Neural cell (in vitro differentiated cells): Measurements from ENCODE around the gene MCC. TPM values are rescaled to one million over a fixed set of nuclear protein-coding genes. Genes with fewer than 3 reads are reported as not detected.

Experiments used
- H2AFZ ChIP-seq: fragments of 200-600, 300-800 bp; sonication (generic), shearing (Covaris generic); 2 replicates; pipeline ENCODE4 v1.6.0; 2014; ENCODE audit warnings: low read depth, mild to moderate bottlenecking, antibody characterized with exemption, low read length, moderate library complexity
- H3F3A ChIP-seq: fragments of 200-600 bp; shearing (Covaris generic); 2 replicates; pipeline ENCODE4 v1.6.1; 2016; ENCODE audit warnings: mild to moderate bottlenecking, moderate library complexity, mixed read lengths, antibody characterized with exemption, low read length; ENCODE audit not compliant: insufficient read depth, poor library complexity, severe bottlenecking
- H3K27ac ChIP-seq: fragments of 200-600, 300-800 bp; sonication (generic), shearing (Covaris generic); 2 replicates; pipeline ENCODE4 v1.5.1; 2014; ENCODE audit warnings: mild to moderate bottlenecking, low read length, moderate library complexity
- H3K27me3 ChIP-seq: fragments of 300-800, 200-600 bp; sonication (generic), shearing (Covaris generic); 2 replicates; pipeline ENCODE4 v1.6.0; 2014; ENCODE audit warnings: mild to moderate bottlenecking, low read depth, low read length, moderate library complexity; ENCODE audit not compliant: insufficient read depth
- H3K36me3 ChIP-seq: fragments of 300-800, 200-600 bp; sonication (generic), shearing (Covaris generic); 2 replicates; pipeline ENCODE4 v1.5.1; 2014; ENCODE audit warnings: mild to moderate bottlenecking, antibody characterized with exemption, low read length, moderate library complexity; ENCODE audit not compliant: insufficient read depth
- H3K4me2 ChIP-seq: fragments of 300-800, 200-600 bp; sonication (generic), shearing (Covaris generic); 2 replicates; pipeline ENCODE4 v1.6.0; 2014; ENCODE audit warnings: mild to moderate bottlenecking, low read length
- H3K4me3 ChIP-seq: fragments of 300-800, 200-600 bp; sonication (generic), shearing (Covaris generic); 2 replicates; pipeline ENCODE4 v1.5.1; 2014; ENCODE audit warnings: mild to moderate bottlenecking, low read length, moderate library complexity
- H3K79me2 ChIP-seq: fragments of 200-600 bp; shearing (Covaris generic); replicated peaks from 2 replicates; pipeline ENCODE4 v1.6.0; 2014; ENCODE audit warnings: mild to moderate bottlenecking, low read length, moderate library complexity; ENCODE audit not compliant: insufficient read depth
- H3K9ac ChIP-seq: fragments of 300-800, 200-600 bp; sonication (generic), shearing (Covaris generic); 2 replicates; pipeline ENCODE4 v1.6.1; 2016; ENCODE audit warnings: mild to moderate bottlenecking, low read length, mixed read lengths
- H3K9me2 ChIP-seq: fragments of 200-600 bp; shearing (Covaris generic); 2 replicates; pipeline ENCODE4 v1.6.1; 2016; ENCODE audit warnings: mild to moderate bottlenecking, low read length, mixed read lengths; ENCODE audit not compliant: insufficient read depth
- H3K9me3 ChIP-seq: fragments of 200-600, 300-800 bp; sonication (generic), shearing (Covaris generic); 2 replicates; pipeline ENCODE4 v1.6.1; 2016; ENCODE audit warnings: mild to moderate bottlenecking, mixed run types, low read length, moderate library complexity, mixed read lengths
- H4K20me1 ChIP-seq: fragments of 200-600 bp; shearing (Covaris generic); 2 replicates; pipeline ENCODE4 v1.6.1; 2016; ENCODE audit warnings: mild to moderate bottlenecking, mixed run types; ENCODE audit not compliant: insufficient read depth
- EP300 ChIP-seq: fragments of 450-650 bp; conservative IDR thresholded peaks from 2 replicates; pipeline ENCODE4 v1.6.1; 2014; ENCODE audit warnings: antibody characterized with exemption, mild to moderate bottlenecking, moderate library complexity; ENCODE audit not compliant: poor library complexity, severe bottlenecking
- EZH2 ChIP-seq: fragments of 200-600, 300-800 bp; shearing (Covaris generic), sonication (generic); IDR thresholded peaks from 2 replicates; pipeline ENCODE4 v1.6.1; 2014; ENCODE audit warnings: antibody characterized with exemption, low read length, borderline replicate concordance, mild to moderate bottlenecking; ENCODE audit not compliant: insufficient read depth, poor library complexity, severe bottlenecking
- MXI1 ChIP-seq: fragments of 450-650 bp; conservative IDR thresholded peaks from 2 replicates; pipeline ENCODE4 v1.6.1; 2014; ENCODE audit warnings: antibody characterized with exemption, mild to moderate bottlenecking; ENCODE audit not compliant: poor library complexity, severe bottlenecking
- POLR2AphosphoS5 ChIP-seq: IDR thresholded peaks from 2 replicates; pipeline ENCODE4 v1.6.1; 2012
- RAD21 ChIP-seq: fragments of 450-650 bp; conservative IDR thresholded peaks from 2 replicates; pipeline ENCODE4 v1.6.1; 2014; ENCODE audit warnings: antibody characterized with exemption, mild to moderate bottlenecking, moderate library complexity
- SMC3 ChIP-seq: fragments of 450-650 bp; conservative IDR thresholded peaks from 2 replicates; pipeline ENCODE4 v1.6.1; 2014; ENCODE audit warnings: antibody characterized with exemption, mild to moderate bottlenecking, moderate library complexity; ENCODE audit not compliant: poor library complexity
- TAF1 ChIP-seq: IDR thresholded peaks from 2 replicates; pipeline ENCODE4 v1.6.1; 2012; ENCODE audit warnings: low read depth
- polyA plus RNA-seq: library from polyadenylated mRNA; depleted of rRNA; stranded (reverse); fragments of >200 nt; gene quantifications from 2 replicates; pipeline ENCODE4 v1.2.3, GENCODE V29; 2014
- TF ChIP-seq, protein P1 (sequence below): fragments of 450-650 bp; IDR thresholded peaks from 2 replicates; pipeline ENCODE4 v1.5.1; 2014; ENCODE audit warnings: antibody characterized with exemption, mild to moderate bottlenecking, moderate library complexity; ENCODE audit not compliant: poor library complexity, severe bottlenecking
- TF ChIP-seq, protein P2 (sequence below): IDR thresholded peaks from 2 replicates; pipeline ENCODE4 v1.6.1; 2012; ENCODE audit warnings: borderline replicate concordance

Gene MCC
- polyA plus RNA-seq, 1 donor from 2014 or later = 2.2 TPM

DNA sequence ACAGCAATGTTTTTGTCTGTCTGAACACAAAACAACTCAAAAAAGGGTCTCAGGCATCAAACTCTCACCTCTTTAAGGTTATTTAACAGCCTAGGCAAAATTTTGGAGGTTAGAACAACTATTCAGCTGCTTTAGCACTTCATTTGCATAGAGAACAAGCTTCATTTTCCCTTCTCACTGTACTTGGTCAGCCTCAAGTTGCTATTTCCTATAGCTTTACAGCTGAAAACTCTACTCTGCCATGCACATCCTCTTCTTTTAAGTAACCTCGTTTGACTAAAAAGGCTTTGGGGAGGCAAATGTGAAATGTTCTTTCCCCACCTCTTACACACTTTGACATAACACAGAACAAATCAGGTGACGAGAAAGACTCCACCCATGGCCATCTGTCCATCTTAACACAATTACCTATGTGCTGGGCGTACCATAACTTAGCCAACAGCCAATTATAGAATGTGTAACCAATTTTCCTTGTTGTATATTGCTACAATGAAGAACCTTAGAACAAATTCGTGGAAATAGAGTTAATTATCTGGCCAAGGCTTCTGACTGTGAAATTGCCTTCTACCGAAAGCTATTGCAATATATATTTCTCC lies 315.9 kb downstream of the MCC start:
- Histone ChIP-seq H4K20me1 (no peaks in the 10 kb centered on the region), H3K9me3 (no peaks in the 10 kb centered on the region), H3K79me2 (no peaks in the 10 kb centered on the region), H3K4me3 (no peak overlapping the region), H3K27me3 (no peaks in the 10 kb centered on the region), H2AFZ (no peak overlapping the region), H3K27ac (no peak overlapping the region), H3K36me3 (no peaks in the 10 kb centered on the region), H3K9me2 (no peaks in the 10 kb centered on the region), H3K9ac (no peak overlapping the region), H3K4me2 (no peak overlapping the region), H3F3A (no peaks in the 10 kb centered on the region)
- TF ChIP-seq EZH2 = no peak
- TF ChIP-seq MXI1 = no peak
- no peak for TF ChIP-seq TAF1
- TF ChIP-seq, protein P1, sequence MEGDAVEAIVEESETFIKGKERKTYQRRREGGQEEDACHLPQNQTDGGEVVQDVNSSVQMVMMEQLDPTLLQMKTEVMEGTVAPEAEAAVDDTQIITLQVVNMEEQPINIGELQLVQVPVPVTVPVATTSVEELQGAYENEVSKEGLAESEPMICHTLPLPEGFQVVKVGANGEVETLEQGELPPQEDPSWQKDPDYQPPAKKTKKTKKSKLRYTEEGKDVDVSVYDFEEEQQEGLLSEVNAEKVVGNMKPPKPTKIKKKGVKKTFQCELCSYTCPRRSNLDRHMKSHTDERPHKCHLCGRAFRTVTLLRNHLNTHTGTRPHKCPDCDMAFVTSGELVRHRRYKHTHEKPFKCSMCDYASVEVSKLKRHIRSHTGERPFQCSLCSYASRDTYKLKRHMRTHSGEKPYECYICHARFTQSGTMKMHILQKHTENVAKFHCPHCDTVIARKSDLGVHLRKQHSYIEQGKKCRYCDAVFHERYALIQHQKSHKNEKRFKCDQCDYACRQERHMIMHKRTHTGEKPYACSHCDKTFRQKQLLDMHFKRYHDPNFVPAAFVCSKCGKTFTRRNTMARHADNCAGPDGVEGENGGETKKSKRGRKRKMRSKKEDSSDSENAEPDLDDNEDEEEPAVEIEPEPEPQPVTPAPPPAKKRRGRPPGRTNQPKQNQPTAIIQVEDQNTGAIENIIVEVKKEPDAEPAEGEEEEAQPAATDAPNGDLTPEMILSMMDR = no peak
- TF ChIP-seq RAD21 = no peak
- TF ChIP-seq SMC3 = no peak
- TF ChIP-seq EP300 = no peak
- no peak for TF ChIP-seq POLR2AphosphoS5
- TF ChIP-seq, protein P2, sequence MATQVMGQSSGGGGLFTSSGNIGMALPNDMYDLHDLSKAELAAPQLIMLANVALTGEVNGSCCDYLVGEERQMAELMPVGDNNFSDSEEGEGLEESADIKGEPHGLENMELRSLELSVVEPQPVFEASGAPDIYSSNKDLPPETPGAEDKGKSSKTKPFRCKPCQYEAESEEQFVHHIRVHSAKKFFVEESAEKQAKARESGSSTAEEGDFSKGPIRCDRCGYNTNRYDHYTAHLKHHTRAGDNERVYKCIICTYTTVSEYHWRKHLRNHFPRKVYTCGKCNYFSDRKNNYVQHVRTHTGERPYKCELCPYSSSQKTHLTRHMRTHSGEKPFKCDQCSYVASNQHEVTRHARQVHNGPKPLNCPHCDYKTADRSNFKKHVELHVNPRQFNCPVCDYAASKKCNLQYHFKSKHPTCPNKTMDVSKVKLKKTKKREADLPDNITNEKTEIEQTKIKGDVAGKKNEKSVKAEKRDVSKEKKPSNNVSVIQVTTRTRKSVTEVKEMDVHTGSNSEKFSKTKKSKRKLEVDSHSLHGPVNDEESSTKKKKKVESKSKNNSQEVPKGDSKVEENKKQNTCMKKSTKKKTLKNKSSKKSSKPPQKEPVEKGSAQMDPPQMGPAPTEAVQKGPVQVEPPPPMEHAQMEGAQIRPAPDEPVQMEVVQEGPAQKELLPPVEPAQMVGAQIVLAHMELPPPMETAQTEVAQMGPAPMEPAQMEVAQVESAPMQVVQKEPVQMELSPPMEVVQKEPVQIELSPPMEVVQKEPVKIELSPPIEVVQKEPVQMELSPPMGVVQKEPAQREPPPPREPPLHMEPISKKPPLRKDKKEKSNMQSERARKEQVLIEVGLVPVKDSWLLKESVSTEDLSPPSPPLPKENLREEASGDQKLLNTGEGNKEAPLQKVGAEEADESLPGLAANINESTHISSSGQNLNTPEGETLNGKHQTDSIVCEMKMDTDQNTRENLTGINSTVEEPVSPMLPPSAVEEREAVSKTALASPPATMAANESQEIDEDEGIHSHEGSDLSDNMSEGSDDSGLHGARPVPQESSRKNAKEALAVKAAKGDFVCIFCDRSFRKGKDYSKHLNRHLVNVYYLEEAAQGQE = no peak

DNA sequence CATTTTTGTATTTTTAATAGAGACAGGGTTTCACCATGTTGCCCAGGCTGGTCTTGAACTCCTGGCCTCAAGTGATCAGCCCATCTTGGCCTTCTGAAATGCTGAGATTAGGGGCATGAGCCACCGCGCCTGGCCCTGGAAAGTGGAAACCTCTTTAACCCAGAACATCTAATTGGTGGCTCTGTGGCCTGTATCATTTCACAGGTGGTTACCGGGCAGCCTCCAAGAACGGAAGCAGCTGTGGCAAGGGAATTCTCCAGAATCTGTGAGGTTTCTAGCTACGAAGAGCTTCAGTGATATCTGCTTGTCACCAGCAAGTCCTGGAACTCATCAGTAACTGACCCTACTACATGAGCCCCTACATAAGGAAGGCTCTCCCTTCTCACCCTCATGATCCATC lies 316.7 kb downstream of the MCC start:
- no peaks in the 10 kb centered on the region for H3K27me3 ChIP-seq
- H2AFZ ChIP-seq = no peak overlapping the region
- no peak overlapping the region for H3K27ac ChIP-seq
- no peak overlapping the region for H3K4me2 ChIP-seq
- H3K79me2 ChIP-seq = no peaks in the 10 kb centered on the region
- no peaks in the 10 kb centered on the region for H4K20me1 ChIP-seq
- TF ChIP-seq RAD21 (no peak), EZH2 (no peak), POLR2AphosphoS5 (no peak), TAF1 (no peak), MXI1 (no peak), SMC3 (no peak), EP300 (no peak)
- TF ChIP-seq, protein P2 = no peak
- TF ChIP-seq, protein P1 = no peak
- H3K9me3 ChIP-seq = no peaks in the 10 kb centered on the region
- no peak overlapping the region for H3K9ac ChIP-seq
- no peaks in the 10 kb centered on the region for H3F3A ChIP-seq
- H3K36me3 ChIP-seq = no peaks in the 10 kb centered on the region
- H3K9me2 ChIP-seq = no peaks in the 10 kb centered on the region
- H3K4me3 ChIP-seq = no peak overlapping the region
